ENCODE measurements around the gene PGK2.
"Not testable (repeated sequence)": the region's sequence is repeated elsewhere in the genome, so short reads cannot be mapped to it uniquely, and the experiment has no call there.

Gene PGK2

GRCh38 chr6:49806145-49806544 lies 19.1 kb upstream of the PGK2 start:
- no peak overlapping the region for H3K4me3 ChIP-seq (ENCODE audit: control insufficient read depth, low read depth, low read length)
- no peak for TF ChIP-seq CTCF (IDR thresholded peaks at IDR 0.05; ENCODE audit: control insufficient read depth, insufficient read depth, low read depth, low read length, missing control alignments)
- no peak for DNase-seq (ENCODE audit: low read depth)

GRCh38 chr6:49805246-49805645 lies 18.2 kb upstream of the PGK2 start:
- DNase-seq (ENCODE audit: low read depth): no peak
- no peak overlapping the region for H3K4me3 ChIP-seq (ENCODE audit: control insufficient read depth, low read depth, low read length)
- TF ChIP-seq CTCF (IDR thresholded peaks at IDR 0.05; ENCODE audit: control insufficient read depth, insufficient read depth, low read depth, low read length, missing control alignments): no peak

GRCh38 chr6:49801525-49801924 lies 14.4 kb upstream of the PGK2 start:
- no peak overlapping the region for H3K4me3 ChIP-seq (ENCODE audit: control insufficient read depth, low read depth, low read length)
- no peak for TF ChIP-seq CTCF (IDR thresholded peaks at IDR 0.05; ENCODE audit: control insufficient read depth, insufficient read depth, low read depth, low read length, missing control alignments)
- no peak for DNase-seq (ENCODE audit: low read depth)

- TF ChIP-seq CTCF (IDR thresholded peaks at IDR 0.05; ENCODE audit: control insufficient read depth, insufficient read depth, low read depth, low read length, missing control alignments): no peak
- DNase-seq (ENCODE audit: low read depth): no peak
- no peak overlapping the region for H3K4me3 ChIP-seq (ENCODE audit: control insufficient read depth, low read depth, low read length)
These were observed 12.0 kb upstream of the PGK2 start for GRCh38 chr6:49799090-49799489.

- DNase-seq (ENCODE audit: low read depth); H3K4me3 ChIP-seq (ENCODE audit: control insufficient read depth, low read depth, low read length): not testable (repeated sequence)
These were observed 9.9 kb upstream of the PGK2 start for GRCh38 chr6:49796842-49797455.

GRCh38 chr6:49790341-49790740 lies 3.3 kb upstream of the PGK2 start:
- no peak for DNase-seq (ENCODE audit: low read depth)
- TF ChIP-seq CTCF (IDR thresholded peaks at IDR 0.05; ENCODE audit: control insufficient read depth, insufficient read depth, low read depth, low read length, missing control alignments): no peak
- no peak overlapping the region for H3K4me3 ChIP-seq (ENCODE audit: control insufficient read depth, low read depth, low read length)

- no peak overlapping the region for H3K4me3 ChIP-seq (ENCODE audit: control insufficient read depth, low read depth, low read length)
- TF ChIP-seq CTCF (IDR thresholded peaks at IDR 0.05; ENCODE audit: control insufficient read depth, insufficient read depth, low read depth, low read length, missing control alignments): no peak
- no peak for DNase-seq (ENCODE audit: low read depth)
These were observed 2.8 kb downstream of the PGK2 start for GRCh38 chr6:49784272-49784671.
